Neuronal stem cell (in vitro differentiated cells): ENCODE data around the gene S100A6.
A peak's percentile ranks its signal among the peaks of the same experiment; 100 is the strongest.

ENCODE experiments used
- DNase-seq: peaks from one replicate; pipeline ENCODE4 v3.0.0-alpha.2; 2013; ENCODE audit warnings: low spot score
- H2AFZ ChIP-seq: one replicate; pipeline ENCODE4 v1.6.1; 2013; ENCODE audit warnings: mild to moderate bottlenecking, low read length, inconsistent platforms
- H2AK5ac ChIP-seq: 2 replicates; pipeline ENCODE4 v1.6.1; 2013; ENCODE audit warnings: low read depth, mild to moderate bottlenecking, inconsistent platforms, low read length, moderate library complexity, mixed read lengths
- H2BK120ac ChIP-seq: 2 replicates; pipeline ENCODE4 v1.6.1; 2013; ENCODE audit warnings: low read depth, mild to moderate bottlenecking, inconsistent platforms, low read length, moderate library complexity, mixed read lengths
- H2BK12ac ChIP-seq: one replicate; pipeline ENCODE4 v1.6.1; 2013; ENCODE audit warnings: low read length, inconsistent platforms
- H2BK15ac ChIP-seq: 2 replicates; pipeline ENCODE4 v1.6.1; 2013; ENCODE audit warnings: mild to moderate bottlenecking, low read length, inconsistent platforms, mixed read lengths
- H2BK5ac ChIP-seq: one replicate; pipeline ENCODE4 v1.6.1; 2013; ENCODE audit warnings: inconsistent platforms, mild to moderate bottlenecking, low read length, moderate library complexity
- H3K14ac ChIP-seq: one replicate; pipeline ENCODE4 v1.6.1; 2013; ENCODE audit warnings: low read length, inconsistent platforms
- H3K18ac ChIP-seq: 2 replicates; pipeline ENCODE4 v1.6.1; 2013; ENCODE audit warnings: low read length, inconsistent platforms
- H3K23ac ChIP-seq: 2 replicates; pipeline ENCODE4 v1.6.1; 2013; ENCODE audit warnings: low read depth, mild to moderate bottlenecking, mixed read lengths, low read length, inconsistent platforms; ENCODE audit not compliant: poor library complexity
- H3K27ac ChIP-seq: replicated peaks from 3 replicates; pipeline ENCODE4 v1.5.1; 2013; ENCODE audit warnings: low read length, inconsistent platforms
- H3K27me3 ChIP-seq, 3 experiments: 2 replicates each; pipeline ENCODE4 v1.6.1; 2013; ENCODE audit warnings: low read length in 3 of 3, mild to moderate bottlenecking in 2 of 3, inconsistent platforms in 1 of 3, low read depth in 1 of 3, mixed read lengths in 1 of 3, moderate library complexity in 1 of 3; ENCODE audit not compliant: control insufficient read depth in 3 of 3, insufficient read depth in 3 of 3
- H3K36me3 ChIP-seq, 2 donors: replicated peaks in 1 of 2; 2 replicates each; pipeline ENCODE4 v1.6.1; 2013; ENCODE audit warnings: low read length in 2 of 2; ENCODE audit not compliant: control insufficient read depth in 2 of 2, insufficient read depth in 2 of 2
- H3K4ac ChIP-seq: 2 replicates; pipeline ENCODE4 v1.6.1; 2013; ENCODE audit warnings: inconsistent platforms, mild to moderate bottlenecking, low read length, moderate library complexity
- H3K4me1 ChIP-seq, 2 donors: 1 replicate in 1 of 2; 2 replicates in 1 of 2; pipeline ENCODE4 v1.6.1; 2013; ENCODE audit warnings: low read length in 2 of 2, low read depth in 1 of 2; ENCODE audit not compliant: control insufficient read depth in 2 of 2, insufficient read depth in 1 of 2
- H3K4me2 ChIP-seq: one replicate; pipeline ENCODE4 v1.6.1; 2013; ENCODE audit warnings: mild to moderate bottlenecking, low read length, inconsistent platforms; ENCODE audit not compliant: insufficient read depth, poor library complexity, severe bottlenecking
- H3K4me3 ChIP-seq, 2 donors: 2 replicates each; pipeline ENCODE4 v1.5.1; 2013; ENCODE audit warnings: low read length in 2 of 2, mild to moderate bottlenecking in 2 of 2, inconsistent platforms in 1 of 2, moderate library complexity in 1 of 2
- H3K79me1 ChIP-seq: one replicate; pipeline ENCODE4 v1.6.1; 2013; ENCODE audit warnings: low read depth, mild to moderate bottlenecking, inconsistent platforms, low read length, moderate library complexity
- H3K9ac ChIP-seq: one replicate; pipeline ENCODE4 v1.6.1; 2013; ENCODE audit warnings: mild to moderate bottlenecking, low read depth, low read length, inconsistent platforms; ENCODE audit not compliant: poor library complexity
- H3K9me3 ChIP-seq, 2 donors: replicated peaks in 1 of 2; 2 replicates each; pipeline versions ENCODE3 to v1.6.1; 2013; ENCODE audit warnings: low read length in 2 of 2, mild to moderate bottlenecking in 2 of 2, inconsistent platforms in 1 of 2, low read depth in 1 of 2, mixed read lengths in 1 of 2, moderate library complexity in 1 of 2; ENCODE audit not compliant: control insufficient read depth in 2 of 2, insufficient read depth in 1 of 2
- H4K8ac ChIP-seq: one replicate; pipeline ENCODE4 v1.6.1; 2013; ENCODE audit warnings: low read depth, mild to moderate bottlenecking, inconsistent platforms, low read length, moderate library complexity
- H4K91ac ChIP-seq: one replicate; pipeline ENCODE4 v1.6.1; 2013; ENCODE audit warnings: low read length, low read depth, mild to moderate bottlenecking, inconsistent platforms; ENCODE audit not compliant: poor library complexity
- WGBS, 2 donors: extraction: QIAGEN DNeasy Blood & Tissue Kit; methylation state at CpG; one replicate each; pipeline ENCODE4 v1.1.7; 2013; ENCODE audit warnings: missing lambda C conversion rate in 2 of 2, mixed read lengths in 1 of 2; ENCODE audit not compliant: insufficient read length in 2 of 2, insufficient replicate concordance in 1 of 2; ENCODE audit errors: extremely low coverage in 2 of 2; 5-methylcytosine and 5-hydroxymethylcytosine counted together

Gene S100A6

DNA sequence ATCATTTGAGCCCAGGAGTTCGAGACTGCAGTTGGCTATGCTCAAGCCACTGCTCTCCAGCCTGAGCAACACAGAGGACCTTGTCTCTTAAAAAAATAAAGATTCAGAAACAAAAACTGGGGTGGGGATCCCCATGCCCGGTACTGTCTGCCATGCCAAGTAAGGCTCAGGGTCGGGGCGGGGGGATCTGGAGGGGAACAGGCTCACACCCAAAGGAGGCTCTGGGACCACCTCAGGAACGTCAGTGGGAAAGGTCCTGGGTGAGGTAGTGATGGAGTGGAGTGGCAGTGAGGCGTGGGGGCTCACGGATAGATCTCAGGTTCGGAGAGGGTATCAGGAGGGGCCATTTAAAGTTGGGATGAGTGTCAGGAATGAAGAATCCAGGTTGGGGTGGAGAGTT lies 10.6 kb upstream of the S100A6 start:
- no peak overlapping the region for H2BK12ac ChIP-seq
- no peaks in the 10 kb centered on the region for H3K9me3 ChIP-seq
- H4K91ac ChIP-seq: no peak overlapping the region
- peak overlapping the region; percentile 92 for H3K18ac ChIP-seq
- no peak overlapping the region for H3K23ac ChIP-seq
- WGBS, 2 donors: no CpG with 5 or more reads among the region's 8 CpGs
- H2BK120ac ChIP-seq: peak overlapping the region; percentile 90
- H2AK5ac ChIP-seq: peak overlapping the region; percentile 61
- DNase-seq: no peak
- H3K4me1 ChIP-seq: peaks cover 13 to 31% of the 10 kb centered on the region in 2 donors
- H3K4me2 ChIP-seq: no peak overlapping the region
- no peak overlapping the region for H3K14ac ChIP-seq
- no peak overlapping the region for H3K4me3 ChIP-seq
- no peaks in the 10 kb centered on the region for H3K79me1 ChIP-seq
- peak overlapping the region; percentile 94 for H2BK5ac ChIP-seq
- H3K36me3 ChIP-seq: no peaks in the 10 kb centered on the region
- no peak overlapping the region for H3K27ac ChIP-seq
- H3K9ac ChIP-seq: no peak overlapping the region
- H4K8ac ChIP-seq: no peak overlapping the region
- no peak overlapping the region for H2AFZ ChIP-seq
- H3K27me3 ChIP-seq: peaks cover 0 to 37% (median 0%) of the 10 kb centered on the region in 3 experiments
- no peak overlapping the region for H3K4ac ChIP-seq
- peak overlapping the region; percentile 76 for H2BK15ac ChIP-seq

DNA sequence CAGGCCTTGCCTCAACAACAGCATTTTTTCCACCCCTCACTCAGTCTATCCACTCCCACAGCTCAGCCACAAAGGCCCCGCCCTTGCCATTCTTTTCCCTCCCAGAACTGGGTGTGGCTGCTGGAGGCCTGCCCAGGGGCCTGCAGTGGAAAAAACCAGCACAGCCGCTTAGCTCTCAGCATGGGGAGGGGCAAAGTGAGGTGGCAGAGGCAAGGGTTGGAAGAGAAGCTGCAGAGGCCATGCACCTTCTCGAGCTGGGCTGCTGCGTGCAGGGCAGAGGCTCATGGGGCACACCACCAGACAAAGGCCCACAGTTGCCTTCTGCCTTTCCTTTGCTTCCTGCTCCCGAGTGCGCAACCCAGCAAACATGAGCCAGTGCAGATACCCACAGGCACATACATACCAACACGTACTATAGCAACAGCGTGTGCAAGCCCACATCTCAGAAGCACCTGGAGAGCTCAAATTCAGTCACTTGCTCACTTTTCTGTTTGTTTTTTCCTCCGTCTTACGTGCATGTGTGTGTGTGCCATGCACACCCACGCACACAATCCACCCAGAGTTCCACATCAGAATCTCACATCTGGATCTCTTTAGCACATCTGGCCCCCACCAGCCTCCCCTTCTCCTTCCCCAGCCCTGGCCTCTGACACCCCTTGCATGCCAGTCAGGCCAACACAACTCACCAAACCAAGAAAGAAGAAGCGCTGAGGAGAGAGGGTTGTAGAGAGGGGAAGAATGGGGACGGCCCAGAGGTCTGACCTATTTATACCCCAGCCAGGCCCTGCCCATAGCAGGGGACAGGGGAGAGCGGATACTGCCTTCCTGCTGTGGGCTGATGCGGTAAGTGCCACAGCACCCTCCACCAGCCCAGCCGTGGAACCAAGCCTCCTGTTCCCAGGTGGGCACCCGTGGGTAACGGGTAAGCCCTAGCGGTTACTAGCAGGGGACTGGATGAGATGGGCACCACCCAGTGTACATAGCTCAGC lies 9.6 kb upstream of the S100A6 start, which contains the start of gene S100A4:
TSS of gene S100A4 (minus strand) at position 740 of the 989 bp plus-strand sequence. CDS start 1,012 bp downstream, outside the sequence.
- Histone ChIP-seq H2AK5ac (peak within 1 kb of the TSS; percentile 99), H3K36me3 (no peaks in the 10 kb centered on the region), H3K23ac (peak within 1 kb of the TSS; percentile 56), H2BK15ac (peak within 1 kb of the TSS; percentile 78), H4K8ac (peak within 1 kb of the TSS; percentile 92), H3K14ac (peak within 1 kb of the TSS; percentile 3), H3K9ac (peak within 1 kb of the TSS; percentile 86), H3K9me3 (no peaks in the 10 kb centered on the region), H3K79me1 (no peaks in the 10 kb centered on the region), H2BK120ac (peak within 1 kb of the TSS; percentile 90), H2BK12ac (peak within 1 kb of the TSS; percentile 99), H2BK5ac (peak within 1 kb of the TSS; percentile 94), H3K4me1 (peaks cover 13 to 31% of the 10 kb centered on the region in 2 donors), H3K4ac (peak within 1 kb of the TSS; percentile 79), H3K27ac (peak within 1 kb of the TSS; percentile 94), H2AFZ (peak within 1 kb of the TSS; percentile 85), H3K27me3 (peaks cover 0 to 31% (median 0%) of the 10 kb centered on the region in 3 experiments), H3K4me2 (peak within 1 kb of the TSS; percentile 48), H3K18ac (peak within 1 kb of the TSS; percentile 97), H4K91ac (peak within 1 kb of the TSS; percentile 96), H3K4me3 (peak within 1 kb of the TSS in 1 of 2 donors; percentile 37)
- peak; percentile 85 for DNase-seq
- no CpG with 5 or more reads among the region's 19 CpGs for WGBS, 2 donors

DNA sequence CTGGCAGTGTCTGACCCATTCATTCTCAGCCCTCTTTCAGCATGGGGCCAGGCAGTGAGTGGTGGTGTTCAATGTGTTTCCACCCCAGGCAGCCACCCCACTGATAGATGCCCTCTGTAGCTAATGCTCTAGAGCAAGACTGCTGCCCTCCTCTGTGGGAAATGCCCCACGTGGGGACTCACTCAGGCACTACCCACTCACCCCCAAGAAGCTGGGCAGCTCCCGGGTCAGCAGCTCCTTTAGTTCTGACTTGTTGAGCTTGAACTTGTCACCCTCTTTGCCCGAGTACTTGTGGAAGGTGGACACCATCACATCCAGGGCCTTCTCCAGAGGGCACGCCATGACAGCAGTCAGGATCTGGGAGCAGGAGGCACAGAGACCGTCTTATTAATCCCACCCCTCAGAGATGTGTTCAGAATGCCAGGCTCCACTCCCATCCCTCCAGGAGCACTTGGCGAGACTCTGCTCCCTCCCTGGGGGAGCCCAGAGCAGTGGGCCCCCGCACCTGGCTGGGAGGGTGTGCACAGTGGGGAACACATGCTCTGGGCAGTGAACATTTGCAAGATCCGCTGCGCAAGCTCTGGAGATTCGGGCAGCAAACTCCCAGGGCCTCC lies 8.8 kb upstream of the S100A6 start:
- H4K8ac ChIP-seq: peak overlapping the region; percentile 92
- peak overlapping the region; percentile 94 for H3K27ac ChIP-seq
- peak overlapping the region in 1 of 2 donors; percentile 37 for H3K4me3 ChIP-seq
- no peaks in the 10 kb centered on the region for H3K79me1 ChIP-seq
- H3K4ac ChIP-seq: peak overlapping the region; percentile 79
- peak overlapping the region; percentile 97 for H3K18ac ChIP-seq
- no peaks in the 10 kb centered on the region for H3K36me3 ChIP-seq
- peaks cover 0 to 30% (median 0%) of the 10 kb centered on the region in 3 experiments for H3K27me3 ChIP-seq
- peaks cover 13 to 31% of the 10 kb centered on the region in 2 donors for H3K4me1 ChIP-seq
- peak overlapping the region; percentile 86 for H3K9ac ChIP-seq
- H2AK5ac ChIP-seq: peak overlapping the region; percentile 99
- H3K14ac ChIP-seq: no peak overlapping the region
- peak overlapping the region; percentile 85 for H2AFZ ChIP-seq
- H2BK120ac ChIP-seq: peak overlapping the region; percentile 48
- no peaks in the 10 kb centered on the region for H3K9me3 ChIP-seq
- H4K91ac ChIP-seq: peak overlapping the region; percentile 81
- DNase-seq: no peak
- peak overlapping the region; percentile 78 for H2BK15ac ChIP-seq
- peak overlapping the region; percentile 48 for H3K4me2 ChIP-seq
- peak overlapping the region; percentile 79 for H2BK12ac ChIP-seq
- peak overlapping the region; percentile 85 for H2BK5ac ChIP-seq
- H3K23ac ChIP-seq: peak overlapping the region; percentile 56
- no CpG with 5 or more reads among the region's 10 CpGs for WGBS, 2 donors
